Suprapubic skin (tissue), 4 donors: ENCODE measurements around the gene TFIP11. TPM values are rescaled to one million over a fixed set of nuclear protein-coding genes. Genes with fewer than 3 reads are reported as not detected.
A peak's percentile ranks its signal among the peaks of the same experiment; 100 is the strongest.

Experiments
- DNase-seq, 2 donors: peaks; one replicate each; pipeline ENCODE4 v3.0.0-alpha.2; 2019; ENCODE audit warnings: low spot score in 2 of 2
- H3K27ac ChIP-seq: fragments of 200-600 bp; sonication (generic); one replicate; pipeline ENCODE4 v1.5.1; 2019
- H3K27me3 ChIP-seq: fragments of 200-600 bp; sonication (generic); one replicate; pipeline ENCODE4 v1.5.1; 2019
- H3K36me3 ChIP-seq: fragments of 200-600 bp; sonication (generic); one replicate; pipeline ENCODE4 v1.5.1; 2019
- H3K4me1 ChIP-seq: fragments of 200-600 bp; sonication (generic); one replicate; pipeline ENCODE4 v1.5.1; 2019
- H3K4me3 ChIP-seq: fragments of 200-600 bp; sonication (generic); one replicate; pipeline ENCODE4 v1.5.1; 2019; ENCODE audit warnings: mild to moderate bottlenecking
- H3K9me3 ChIP-seq: fragments of 200-600 bp; sonication (generic); one replicate; pipeline ENCODE4 v1.5.1; 2019
- CTCF ChIP-seq, 2 donors: fragments of 200-600 bp in 1 of 2; fragments of 450-650 bp in 1 of 2; sonication (generic) in 1 of 2; IDR thresholded peaks; one replicate each; pipeline ENCODE4 v1.5.1; 2016 to 2019; ENCODE audit warnings: antibody characterized with exemption in 2 of 2, mild to moderate bottlenecking in 1 of 2, moderate library complexity in 1 of 2
- EP300 ChIP-seq: sonication (generic); formaldehyde crosslinking; IDR thresholded peaks from one replicate; pipeline ENCODE4 v1.6.1; 2017; ENCODE audit warnings: antibody characterized with exemption
- POLR2A ChIP-seq, 2 donors: fragments of 450-650 bp; IDR thresholded peaks; one replicate each; pipeline ENCODE4 v1.6.1; 2017; ENCODE audit warnings: antibody characterized with exemption in 2 of 2, mild to moderate bottlenecking in 2 of 2, moderate library complexity in 2 of 2
- POLR2AphosphoS5 ChIP-seq, 3 donors: sonication (generic); formaldehyde crosslinking; IDR thresholded peaks; one replicate each; pipeline ENCODE4 v1.6.1; 2017; ENCODE audit warnings: antibody characterized with exemption in 3 of 3
- WGBS: methylation state at CpG from one replicate; pipeline ENCODE4 v1.1.5; 2018; 5-methylcytosine and 5-hydroxymethylcytosine counted together
- total RNA-seq, 4 donors: library from RNA; depleted of rRNA; stranded (reverse); fragments of >200 nt; gene quantifications; one replicate each; pipeline ENCODE4 v1.1.0, GENCODE V29; 2016

The TFIP11 gene
- total RNA-seq, 4 donors from 2014 or later: 35.3 to 46.3 (median 37.5) TPM

- WGBS: 62% methylated on average over 2 of the region's 2 CpGs
- H3K36me3 ChIP-seq: peaks cover 18% of the 10 kb centered on the region
- peaks cover 61% of the 10 kb centered on the region for H3K4me1 ChIP-seq
- H3K27me3 ChIP-seq: no peaks in the 10 kb centered on the region
- peak overlapping the region; percentile 61 for H3K27ac ChIP-seq
- no peak for DNase-seq
- TF ChIP-seq CTCF (IDR thresholded peaks at IDR 0.05) (no peak), EP300 (no peak), POLR2A (IDR thresholded peaks at IDR 0.05) (no peak), POLR2AphosphoS5 (IDR thresholded peaks at IDR 0.05) (no peak)
- peak overlapping the region; percentile 35 for H3K4me3 ChIP-seq
- no peaks in the 10 kb centered on the region for H3K9me3 ChIP-seq
Observed at GRCh38 chr22:26480611-26480932, 31.7 kb downstream of the TFIP11 start.

GRCh38 chr22:26479792-26480610 lies 32.3 kb downstream of the TFIP11 start:
- DNase-seq: no peak
- TF ChIP-seq CTCF (IDR thresholded peaks at IDR 0.05) (no peak), POLR2AphosphoS5 (IDR thresholded peaks at IDR 0.05) (no peak), POLR2A (IDR thresholded peaks at IDR 0.05) (no peak), EP300 (no peak)
- Histone ChIP-seq H3K27ac (peak overlapping the region; percentile 61), H3K36me3 (peaks cover 24% of the 10 kb centered on the region), H3K4me3 (peak overlapping the region; percentile 35), H3K9me3 (no peaks in the 10 kb centered on the region), H3K4me1 (peaks cover 56% of the 10 kb centered on the region), H3K27me3 (no peaks in the 10 kb centered on the region)
- WGBS: 57% methylated on average over 12 of the region's 12 CpGs

- Histone ChIP-seq H3K9me3 (no peaks in the 10 kb centered on the region), H3K36me3 (peaks cover 27% of the 10 kb centered on the region), H3K27me3 (no peaks in the 10 kb centered on the region), H3K4me3 (peak overlapping the region; percentile 35), H3K27ac (peak overlapping the region; percentile 61), H3K4me1 (peaks cover 48% of the 10 kb centered on the region)
- no peak for TF ChIP-seq EP300
- TF ChIP-seq CTCF (IDR thresholded peaks at IDR 0.05): no peak
- no peak for TF ChIP-seq POLR2AphosphoS5 (IDR thresholded peaks at IDR 0.05)
- no peak for TF ChIP-seq POLR2A (IDR thresholded peaks at IDR 0.05)
- 37% methylated on average over 12 of the region's 12 CpGs for WGBS
- DNase-seq: no peak
Observed at GRCh38 chr22:26479043-26479791, 33.1 kb downstream of the TFIP11 start.

GRCh38 chr22:26477341-26477731 lies 34.9 kb downstream of the TFIP11 start:
- 39% methylated on average over 4 of the region's 4 CpGs for WGBS
- Histone ChIP-seq H3K36me3 (peaks cover 41% of the 10 kb centered on the region), H3K27ac (no peak overlapping the region), H3K4me3 (no peak overlapping the region), H3K27me3 (no peaks in the 10 kb centered on the region), H3K9me3 (no peaks in the 10 kb centered on the region), H3K4me1 (peaks cover 39% of the 10 kb centered on the region)
- TF ChIP-seq POLR2A (IDR thresholded peaks at IDR 0.05): no peak
- TF ChIP-seq CTCF (IDR thresholded peaks at IDR 0.05): no peak
- TF ChIP-seq POLR2AphosphoS5 (IDR thresholded peaks at IDR 0.05): no peak
- TF ChIP-seq EP300: no peak
- DNase-seq: no peak

GRCh38 chr22:26476705-26477340 lies 35.5 kb downstream of the TFIP11 start:
- no peaks in the 10 kb centered on the region for H3K27me3 ChIP-seq
- no peak overlapping the region for H3K4me3 ChIP-seq
- no peak for TF ChIP-seq CTCF (IDR thresholded peaks at IDR 0.05)
- no peak for TF ChIP-seq EP300
- TF ChIP-seq POLR2AphosphoS5 (IDR thresholded peaks at IDR 0.05): no peak
- TF ChIP-seq POLR2A (IDR thresholded peaks at IDR 0.05): no peak
- 87% methylated on average over 4 of the region's 4 CpGs for WGBS
- no peak for DNase-seq
- no peak overlapping the region for H3K27ac ChIP-seq
- no peaks in the 10 kb centered on the region for H3K9me3 ChIP-seq
- peaks cover 46% of the 10 kb centered on the region for H3K36me3 ChIP-seq
- peaks cover 34% of the 10 kb centered on the region for H3K4me1 ChIP-seq
